HG03159 (cell line): ENCODE results near the gene AP2A2.

Experiments used
- ATAC-seq: cut with Tn5 transposase; IDR thresholded peaks from one replicate; pipeline ENCODE4 v1.9.1; 2021; ENCODE audit warnings: mild to moderate bottlenecking, moderate library complexity; ENCODE audit not compliant: unreplicated experiment

AP2A2 gene

DNA sequence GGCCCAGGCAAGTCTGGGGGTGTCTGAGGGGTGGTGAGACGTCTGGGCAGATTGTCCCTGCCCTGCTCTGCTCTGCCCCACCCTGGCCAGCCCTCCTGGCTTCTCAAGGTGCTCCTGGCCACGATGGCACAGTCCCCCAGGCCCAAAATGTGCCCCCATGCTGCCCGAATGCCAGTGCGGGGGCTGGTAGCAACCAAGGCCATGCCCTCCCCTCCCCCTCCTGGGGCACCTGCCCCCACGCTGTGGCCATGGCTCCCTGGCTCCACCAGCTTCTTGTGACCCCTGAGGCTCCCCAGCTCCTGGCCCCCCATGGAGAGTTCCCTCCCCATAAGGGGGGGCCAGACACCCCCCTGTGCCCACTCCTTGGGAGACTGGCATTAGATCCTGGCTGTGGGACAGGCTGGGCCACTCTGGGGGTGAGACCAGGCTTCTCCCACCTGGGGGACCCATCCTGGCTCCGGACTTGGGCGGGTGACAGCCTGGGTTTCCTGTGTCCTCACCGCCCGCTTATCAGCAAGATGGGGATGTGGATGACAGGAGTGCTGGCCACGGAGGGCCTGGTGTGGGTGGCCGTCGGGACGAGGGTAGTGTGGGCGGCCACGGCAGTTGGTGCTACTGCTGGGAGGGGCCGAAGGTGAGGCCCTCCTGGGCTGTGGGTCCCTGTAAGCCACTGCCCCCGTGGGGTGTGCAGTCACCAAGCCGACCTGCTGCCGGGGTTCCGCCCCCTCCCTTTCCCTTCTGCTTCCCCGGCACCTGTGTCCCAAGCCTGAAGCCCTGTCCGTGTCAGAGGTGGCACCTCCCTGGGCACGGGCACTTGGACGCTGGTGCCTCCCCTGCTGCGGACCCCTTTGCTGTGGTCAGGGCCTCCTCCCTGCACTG is 126.7 kb downstream of the AP2A2 start:
- no peak for ATAC-seq

GRCh38 chr11:1053121-1053901 is 127.6 kb downstream of the AP2A2 start:
- no peak for ATAC-seq

DNA sequence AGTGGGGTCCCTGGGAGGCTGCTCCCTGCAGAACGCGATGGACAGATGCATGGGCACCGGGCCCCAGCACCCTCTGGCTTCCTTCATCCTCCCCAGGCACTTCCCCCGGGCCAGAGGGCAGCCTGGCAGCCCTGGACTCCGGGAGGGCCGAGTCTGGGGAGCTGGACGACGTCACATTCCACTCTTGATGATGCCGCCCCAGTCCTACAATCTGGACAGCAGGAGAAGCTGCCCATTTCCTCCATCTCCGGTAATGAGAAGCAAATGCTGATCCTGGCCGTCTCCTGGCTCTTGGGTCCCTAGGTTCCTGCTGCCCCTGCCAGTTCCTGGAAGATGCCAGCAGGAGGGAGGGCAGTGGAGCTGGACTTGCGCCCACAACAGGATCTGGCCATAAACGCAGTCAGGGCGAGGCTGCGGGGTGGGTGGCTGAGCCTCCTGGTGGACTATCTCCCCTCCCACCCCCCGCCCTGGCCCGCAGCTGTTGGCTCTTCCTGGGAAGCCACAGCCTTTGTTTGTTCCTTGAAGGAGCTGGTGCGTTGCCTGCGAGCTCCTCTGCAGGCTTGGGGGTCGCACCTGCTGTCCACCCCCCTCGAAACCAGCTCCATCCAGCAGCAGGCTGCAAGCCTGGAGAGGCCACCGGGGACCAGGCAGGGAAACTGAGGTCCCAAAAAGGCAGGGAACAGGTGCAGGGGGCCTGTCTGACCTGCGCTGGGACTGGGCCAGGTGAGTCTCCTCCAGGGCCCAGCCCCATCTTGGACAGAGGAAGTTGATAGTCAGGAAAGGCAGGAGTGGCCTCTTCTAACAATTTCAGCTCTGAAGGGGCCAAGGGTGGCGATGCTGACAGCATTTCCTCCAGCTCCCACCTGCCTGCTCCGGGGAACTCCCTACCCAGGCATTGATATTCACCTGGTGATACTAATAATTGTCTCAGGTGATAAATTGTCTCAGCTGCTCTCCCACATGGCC is 128.8 kb downstream of the AP2A2 start:
- ATAC-seq = no peak

DNA sequence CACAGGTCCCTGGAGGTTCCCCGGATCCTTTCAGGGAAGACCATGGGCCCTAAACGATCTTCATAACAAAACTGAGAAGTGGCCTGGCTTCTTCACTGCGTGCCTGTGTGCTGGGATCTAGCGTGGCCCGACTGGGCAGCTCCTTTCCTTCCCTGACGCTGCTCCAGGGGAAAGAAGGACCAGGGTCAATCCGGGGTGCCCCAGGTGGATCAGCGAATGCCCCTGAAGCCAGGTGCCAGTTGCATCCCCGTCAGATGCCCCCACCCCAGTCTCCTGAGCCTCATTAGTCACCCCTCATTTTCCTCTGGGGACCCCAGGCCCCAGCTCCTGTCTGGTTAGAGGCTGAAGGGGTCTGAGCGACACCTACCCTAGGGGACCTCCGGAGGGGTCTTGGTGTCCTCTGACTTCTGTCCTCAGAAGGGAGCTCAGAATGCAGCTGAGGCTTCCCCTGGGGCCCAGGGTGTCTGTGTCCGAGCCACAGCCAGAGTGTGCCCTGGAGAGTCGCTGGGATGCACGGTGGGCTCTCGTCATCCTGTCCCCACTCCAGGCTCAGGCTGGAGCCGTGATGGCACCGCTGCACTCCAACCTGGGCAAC is 129.5 kb downstream of the AP2A2 start:
- no peak for ATAC-seq

- ATAC-seq = no peak
These were observed 130.5 kb downstream of the AP2A2 start for GRCh38 chr11:1055990-1056771.

DNA sequence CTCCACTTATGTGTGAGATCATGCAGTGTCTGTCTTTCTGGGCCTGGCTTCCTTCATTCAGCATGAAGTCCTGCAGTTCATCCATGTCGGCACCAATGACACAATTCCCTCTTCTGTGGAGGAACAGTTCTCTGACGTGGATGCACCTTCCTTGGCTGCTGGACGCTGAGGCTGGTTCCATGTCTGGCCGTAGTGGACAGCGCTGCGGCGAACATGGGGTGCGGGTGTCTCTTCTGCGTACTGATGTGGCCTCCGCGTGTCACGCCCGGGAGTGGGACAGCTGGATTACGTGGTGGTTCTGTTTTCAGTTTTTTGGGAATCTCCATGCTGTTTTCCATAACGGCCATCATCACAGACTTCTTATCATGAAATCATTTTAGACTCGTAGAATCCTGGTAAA is 132.1 kb downstream of the AP2A2 start:
- no peak for ATAC-seq

DNA sequence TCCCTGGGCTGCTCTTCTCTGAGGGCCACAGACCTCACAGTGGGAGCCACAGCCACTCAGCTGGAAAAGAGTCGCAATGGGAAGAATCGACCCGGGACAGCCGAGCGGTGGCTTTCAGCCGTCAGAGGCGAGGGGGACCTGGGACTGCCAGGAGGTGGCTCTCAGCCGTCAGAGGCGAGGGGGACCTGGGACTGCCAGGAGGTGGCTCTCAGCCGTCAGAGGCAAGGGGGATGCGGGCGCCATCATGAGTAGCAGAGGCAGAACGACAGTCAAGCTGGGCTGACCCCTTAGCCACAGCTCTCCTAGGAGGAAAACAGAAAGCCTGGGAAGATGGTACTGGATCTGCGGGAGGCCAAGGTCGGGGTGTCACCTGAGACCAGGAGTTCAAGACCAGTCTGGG is 134.1 kb downstream of the AP2A2 start:
- no peak for ATAC-seq

DNA sequence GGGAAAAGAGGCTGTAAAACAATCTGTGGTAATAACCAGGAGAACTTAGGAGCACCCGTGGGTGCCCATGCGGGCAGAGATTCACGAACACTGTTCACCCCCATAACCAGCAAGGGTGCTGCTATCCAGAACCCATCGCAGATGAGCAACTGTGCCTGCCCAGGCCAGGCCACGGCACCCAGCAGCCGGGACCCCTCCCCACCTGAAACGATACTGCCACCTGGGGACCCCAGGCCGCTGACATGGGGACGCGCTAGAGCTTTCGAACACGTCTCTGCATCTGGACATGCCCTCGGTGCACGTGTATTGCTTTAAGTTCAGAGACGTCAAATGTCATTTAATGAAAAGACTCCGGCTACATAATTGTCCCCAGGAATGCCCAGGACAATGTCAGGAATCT is 134.7 kb downstream of the AP2A2 start:
- ATAC-seq = no peak

DNA sequence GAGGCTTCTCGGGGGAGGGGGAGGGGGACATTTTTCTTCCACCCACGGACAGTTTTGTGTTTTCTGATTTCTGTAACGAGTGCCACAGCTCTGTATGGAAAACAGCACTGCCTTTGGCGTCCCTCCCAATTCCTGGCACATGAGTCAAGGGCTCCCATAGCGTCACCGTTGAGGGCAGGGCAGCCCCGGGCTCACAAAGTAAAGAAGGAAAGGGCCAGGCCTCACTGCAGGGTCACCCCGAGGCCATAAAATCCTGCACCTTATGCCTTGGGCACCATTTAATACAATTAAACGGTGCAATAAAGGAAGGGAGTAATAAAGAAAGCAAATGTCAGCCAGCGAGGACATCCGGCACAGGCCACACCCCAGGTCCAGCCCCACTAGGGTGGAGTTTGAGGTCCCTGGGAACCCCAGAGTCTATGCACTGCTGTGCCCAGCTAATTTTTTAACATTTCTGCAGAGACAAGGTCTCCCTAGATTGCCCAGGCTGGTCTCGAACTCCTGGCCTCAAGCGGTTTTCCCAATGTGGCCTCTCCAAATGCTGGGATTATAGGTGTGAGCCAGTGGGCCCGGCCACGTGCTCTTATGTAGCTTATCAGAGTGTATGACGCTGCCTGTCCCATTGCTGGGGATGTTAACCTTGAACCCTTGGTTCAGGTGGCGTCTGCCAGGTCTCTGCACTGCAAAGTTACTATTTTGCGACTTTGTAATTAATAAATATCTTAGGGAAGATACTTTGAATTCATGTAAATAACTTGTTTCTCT is 135.4 kb downstream of the AP2A2 start:
- no peak for ATAC-seq
